HCT116 (cell line): ENCODE measurements around the gene VCPKMT.

Experiments
- EZH2 ChIP-seq: fragments of 200-600 bp; sonication (generic); IDR thresholded peaks from 2 replicates; pipeline ENCODE4 v1.6.1; 2017; ENCODE audit warnings: antibody characterized with exemption, mixed run types
- FOSL1 ChIP-seq: IDR thresholded peaks from 2 replicates; pipeline ENCODE4 v1.6.1; 2012; ENCODE audit warnings: low read depth
- POLR2A ChIP-seq: IDR thresholded peaks from 2 replicates; pipeline ENCODE4 v1.7.0; 2011; ENCODE audit warnings: borderline replicate concordance; ENCODE audit not compliant: insufficient read depth, insufficient read length; ENCODE audit errors: extremely low read depth
- POLR2AphosphoS5 ChIP-seq: IDR thresholded peaks from 2 replicates; pipeline ENCODE4 v1.6.1; 2011; ENCODE audit warnings: mild to moderate bottlenecking, low read depth, low read length, moderate library complexity
- SP1 ChIP-seq: IDR thresholded peaks from 2 replicates; pipeline ENCODE4 v1.6.1; 2012; ENCODE audit warnings: low read depth
- YY1 ChIP-seq: IDR thresholded peaks from 2 replicates; pipeline ENCODE4 v1.6.1; 2011; ENCODE audit warnings: low read length, low read depth, moderate library complexity, mild to moderate bottlenecking; ENCODE audit not compliant: insufficient replicate concordance; ENCODE audit errors: extremely low read depth
- ZFX ChIP-seq: fragments of 450-650 bp; IDR thresholded peaks from 2 replicates; pipeline ENCODE4 v1.6.1; 2017
- TF ChIP-seq, protein P1 (sequence below): IDR thresholded peaks from 2 replicates; pipeline ENCODE4 v1.6.1; 2012
- TF ChIP-seq, protein P2 (sequence below), 3 experiments: fragments of 200-600 bp in 1 of 3; sonication (generic) in 1 of 3; IDR thresholded peaks in 2 of 3; conservative IDR thresholded peaks in 1 of 3; 2 replicates each; pipeline ENCODE4 v1.5.1; 2012 to 2017; ENCODE audit warnings: low read depth in 2 of 3, low read length in 2 of 3, antibody characterized with exemption in 1 of 3, borderline replicate concordance in 1 of 3, control low read depth in 1 of 3, mild to moderate bottlenecking in 1 of 3, mixed read lengths in 1 of 3, mixed run types in 1 of 3, moderate library complexity in 1 of 3; ENCODE audit not compliant: insufficient read depth in 1 of 3
- TF ChIP-seq, protein P3 (sequence below): IDR thresholded peaks from 2 replicates; pipeline ENCODE4 v1.6.1; 2012; ENCODE audit warnings: low read depth
- TF ChIP-seq, protein P4 (sequence below): IDR thresholded peaks from 2 replicates; pipeline ENCODE4 v1.6.1; 2011; ENCODE audit warnings: mild to moderate bottlenecking, low read length, moderate library complexity; ENCODE audit not compliant: insufficient replicate concordance; ENCODE audit errors: extremely low read depth

DNA sequence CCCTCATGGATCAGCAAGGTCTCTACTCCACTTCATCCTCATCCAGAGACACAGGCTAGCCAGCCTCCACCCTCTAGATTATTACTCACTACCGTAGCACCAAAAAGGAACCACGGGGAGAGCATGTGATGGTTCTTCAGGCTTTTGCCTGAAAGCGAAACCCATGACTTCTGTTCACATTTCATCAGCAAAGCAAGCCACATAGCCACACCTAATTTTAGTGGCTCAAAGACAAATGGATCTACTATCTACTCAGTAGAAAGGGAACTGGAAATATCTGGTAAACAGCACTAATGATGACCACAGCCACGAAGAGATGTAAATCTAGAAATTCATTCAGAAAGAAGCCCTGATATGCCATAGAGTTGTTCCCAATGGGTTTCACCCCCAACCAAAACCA is 51.4 kb downstream of the VCPKMT start:
- TF ChIP-seq, protein P1, sequence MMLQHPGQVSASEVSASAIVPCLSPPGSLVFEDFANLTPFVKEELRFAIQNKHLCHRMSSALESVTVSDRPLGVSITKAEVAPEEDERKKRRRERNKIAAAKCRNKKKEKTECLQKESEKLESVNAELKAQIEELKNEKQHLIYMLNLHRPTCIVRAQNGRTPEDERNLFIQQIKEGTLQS, result no peak
- TF ChIP-seq POLR2A, result no peak
- TF ChIP-seq, protein P2, sequence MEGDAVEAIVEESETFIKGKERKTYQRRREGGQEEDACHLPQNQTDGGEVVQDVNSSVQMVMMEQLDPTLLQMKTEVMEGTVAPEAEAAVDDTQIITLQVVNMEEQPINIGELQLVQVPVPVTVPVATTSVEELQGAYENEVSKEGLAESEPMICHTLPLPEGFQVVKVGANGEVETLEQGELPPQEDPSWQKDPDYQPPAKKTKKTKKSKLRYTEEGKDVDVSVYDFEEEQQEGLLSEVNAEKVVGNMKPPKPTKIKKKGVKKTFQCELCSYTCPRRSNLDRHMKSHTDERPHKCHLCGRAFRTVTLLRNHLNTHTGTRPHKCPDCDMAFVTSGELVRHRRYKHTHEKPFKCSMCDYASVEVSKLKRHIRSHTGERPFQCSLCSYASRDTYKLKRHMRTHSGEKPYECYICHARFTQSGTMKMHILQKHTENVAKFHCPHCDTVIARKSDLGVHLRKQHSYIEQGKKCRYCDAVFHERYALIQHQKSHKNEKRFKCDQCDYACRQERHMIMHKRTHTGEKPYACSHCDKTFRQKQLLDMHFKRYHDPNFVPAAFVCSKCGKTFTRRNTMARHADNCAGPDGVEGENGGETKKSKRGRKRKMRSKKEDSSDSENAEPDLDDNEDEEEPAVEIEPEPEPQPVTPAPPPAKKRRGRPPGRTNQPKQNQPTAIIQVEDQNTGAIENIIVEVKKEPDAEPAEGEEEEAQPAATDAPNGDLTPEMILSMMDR (IDR thresholded peaks at IDR 0.05 in 2 of 3, conservative IDR thresholded peaks at IDR 0.05 in 1 of 3; ENCODE audit: borderline replicate concordance in 1 of 3, insufficient read depth in 1 of 3, low read depth in 2 of 3, low read length in 2 of 3), result no peak
- no peak for TF ChIP-seq FOSL1
- TF ChIP-seq SP1, result no peak
- TF ChIP-seq EZH2, result no peak
- TF ChIP-seq POLR2AphosphoS5, result no peak
- no peak for TF ChIP-seq ZFX
- TF ChIP-seq, protein P3, sequence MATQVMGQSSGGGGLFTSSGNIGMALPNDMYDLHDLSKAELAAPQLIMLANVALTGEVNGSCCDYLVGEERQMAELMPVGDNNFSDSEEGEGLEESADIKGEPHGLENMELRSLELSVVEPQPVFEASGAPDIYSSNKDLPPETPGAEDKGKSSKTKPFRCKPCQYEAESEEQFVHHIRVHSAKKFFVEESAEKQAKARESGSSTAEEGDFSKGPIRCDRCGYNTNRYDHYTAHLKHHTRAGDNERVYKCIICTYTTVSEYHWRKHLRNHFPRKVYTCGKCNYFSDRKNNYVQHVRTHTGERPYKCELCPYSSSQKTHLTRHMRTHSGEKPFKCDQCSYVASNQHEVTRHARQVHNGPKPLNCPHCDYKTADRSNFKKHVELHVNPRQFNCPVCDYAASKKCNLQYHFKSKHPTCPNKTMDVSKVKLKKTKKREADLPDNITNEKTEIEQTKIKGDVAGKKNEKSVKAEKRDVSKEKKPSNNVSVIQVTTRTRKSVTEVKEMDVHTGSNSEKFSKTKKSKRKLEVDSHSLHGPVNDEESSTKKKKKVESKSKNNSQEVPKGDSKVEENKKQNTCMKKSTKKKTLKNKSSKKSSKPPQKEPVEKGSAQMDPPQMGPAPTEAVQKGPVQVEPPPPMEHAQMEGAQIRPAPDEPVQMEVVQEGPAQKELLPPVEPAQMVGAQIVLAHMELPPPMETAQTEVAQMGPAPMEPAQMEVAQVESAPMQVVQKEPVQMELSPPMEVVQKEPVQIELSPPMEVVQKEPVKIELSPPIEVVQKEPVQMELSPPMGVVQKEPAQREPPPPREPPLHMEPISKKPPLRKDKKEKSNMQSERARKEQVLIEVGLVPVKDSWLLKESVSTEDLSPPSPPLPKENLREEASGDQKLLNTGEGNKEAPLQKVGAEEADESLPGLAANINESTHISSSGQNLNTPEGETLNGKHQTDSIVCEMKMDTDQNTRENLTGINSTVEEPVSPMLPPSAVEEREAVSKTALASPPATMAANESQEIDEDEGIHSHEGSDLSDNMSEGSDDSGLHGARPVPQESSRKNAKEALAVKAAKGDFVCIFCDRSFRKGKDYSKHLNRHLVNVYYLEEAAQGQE, result no peak
- TF ChIP-seq YY1, result no peak
- TF ChIP-seq, protein P4, sequence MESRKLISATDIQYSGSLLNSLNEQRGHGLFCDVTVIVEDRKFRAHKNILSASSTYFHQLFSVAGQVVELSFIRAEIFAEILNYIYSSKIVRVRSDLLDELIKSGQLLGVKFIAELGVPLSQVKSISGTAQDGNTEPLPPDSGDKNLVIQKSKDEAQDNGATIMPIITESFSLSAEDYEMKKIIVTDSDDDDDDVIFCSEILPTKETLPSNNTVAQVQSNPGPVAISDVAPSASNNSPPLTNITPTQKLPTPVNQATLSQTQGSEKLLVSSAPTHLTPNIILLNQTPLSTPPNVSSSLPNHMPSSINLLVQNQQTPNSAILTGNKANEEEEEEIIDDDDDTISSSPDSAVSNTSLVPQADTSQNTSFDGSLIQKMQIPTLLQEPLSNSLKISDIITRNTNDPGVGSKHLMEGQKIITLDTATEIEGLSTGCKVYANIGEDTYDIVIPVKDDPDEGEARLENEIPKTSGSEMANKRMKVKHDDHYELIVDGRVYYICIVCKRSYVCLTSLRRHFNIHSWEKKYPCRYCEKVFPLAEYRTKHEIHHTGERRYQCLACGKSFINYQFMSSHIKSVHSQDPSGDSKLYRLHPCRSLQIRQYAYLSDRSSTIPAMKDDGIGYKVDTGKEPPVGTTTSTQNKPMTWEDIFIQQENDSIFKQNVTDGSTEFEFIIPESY, result no peak
